NCI-H774 (cell line): ENCODE measurements around the gene ZFR.
"Not testable (repeated sequence)": the region's sequence is repeated elsewhere in the genome, so short reads cannot be mapped to it uniquely, and the experiment has no call there.

Experiments
- DNase-seq: peaks from one replicate; lab custom pipeline; 2025; lab: John Stamatoyannopoulos, UW

The ZFR gene

DNA sequence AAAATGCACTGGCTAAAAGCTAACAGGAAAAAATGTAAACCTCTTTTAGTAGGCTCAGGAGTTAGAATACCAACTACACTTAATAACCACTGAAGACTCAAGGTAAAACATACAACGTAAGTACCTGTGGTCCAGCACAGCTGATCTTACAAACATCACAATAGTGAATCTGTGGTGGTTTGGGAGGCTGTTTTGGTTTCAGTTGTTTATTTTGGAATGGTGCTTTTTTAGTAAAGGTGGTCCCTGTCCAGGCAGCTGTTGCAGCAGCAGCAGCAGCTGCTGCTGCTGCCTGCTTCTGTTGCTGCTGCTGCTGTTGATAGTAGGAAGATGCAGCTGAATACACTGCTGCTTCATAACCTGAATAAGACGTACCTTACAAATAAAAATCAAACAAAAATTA lies 37.9 kb downstream of the ZFR start:
- DNase-seq, result peak; percentile 12

DNA sequence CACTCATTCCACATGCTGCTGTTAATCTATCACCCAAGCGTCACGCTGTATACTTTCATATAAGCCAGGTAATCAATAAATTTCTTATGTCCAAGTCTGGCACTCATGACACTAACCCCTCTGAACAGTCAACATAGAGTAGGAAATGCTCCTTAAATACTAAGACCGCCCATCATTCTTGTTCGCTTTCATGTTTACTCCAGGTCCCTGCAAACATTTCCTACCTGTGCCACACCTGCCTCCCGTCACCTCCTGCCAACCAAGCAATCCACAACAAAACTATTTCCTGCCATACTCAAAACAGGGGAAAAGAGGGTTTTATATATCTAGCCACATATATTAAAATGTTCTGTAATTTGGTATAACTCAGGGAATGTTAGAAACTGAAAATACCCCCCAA lies 39.0 kb downstream of the ZFR start:
- peak; percentile 59 for DNase-seq

- DNase-seq, result no peak
These were observed 40.8 kb downstream of the ZFR start for GRCh38 chr5:32403760-32404159.

GRCh38 chr5:32400401-32400800 lies 44.1 kb downstream of the ZFR start:
- no peak for DNase-seq

GRCh38 chr5:32398754-32399153 lies 45.8 kb downstream of the ZFR start:
- not testable (repeated sequence) for DNase-seq

GRCh38 chr5:32394981-32395380 lies 49.6 kb downstream of the ZFR start:
- DNase-seq, result no peak

DNA sequence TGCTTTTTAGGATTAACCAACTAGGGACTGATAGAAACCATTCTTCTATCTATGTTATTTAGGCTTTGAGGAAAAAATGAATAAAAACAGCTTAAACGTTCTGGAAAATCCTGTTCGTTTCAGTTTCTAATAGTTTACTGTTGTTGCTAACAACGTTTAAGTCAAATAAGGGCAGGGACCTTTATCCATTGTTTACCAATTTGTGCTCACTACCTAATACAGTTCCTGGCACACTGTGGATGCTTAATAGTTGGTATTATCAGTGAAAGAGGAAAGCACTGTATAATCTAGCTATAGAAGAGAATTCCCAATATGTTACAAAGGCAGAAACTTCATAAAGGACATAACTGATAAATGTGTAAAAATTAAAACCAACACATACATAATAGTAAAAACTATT lies 52.5 kb downstream of the ZFR start:
- no peak for DNase-seq

DNA sequence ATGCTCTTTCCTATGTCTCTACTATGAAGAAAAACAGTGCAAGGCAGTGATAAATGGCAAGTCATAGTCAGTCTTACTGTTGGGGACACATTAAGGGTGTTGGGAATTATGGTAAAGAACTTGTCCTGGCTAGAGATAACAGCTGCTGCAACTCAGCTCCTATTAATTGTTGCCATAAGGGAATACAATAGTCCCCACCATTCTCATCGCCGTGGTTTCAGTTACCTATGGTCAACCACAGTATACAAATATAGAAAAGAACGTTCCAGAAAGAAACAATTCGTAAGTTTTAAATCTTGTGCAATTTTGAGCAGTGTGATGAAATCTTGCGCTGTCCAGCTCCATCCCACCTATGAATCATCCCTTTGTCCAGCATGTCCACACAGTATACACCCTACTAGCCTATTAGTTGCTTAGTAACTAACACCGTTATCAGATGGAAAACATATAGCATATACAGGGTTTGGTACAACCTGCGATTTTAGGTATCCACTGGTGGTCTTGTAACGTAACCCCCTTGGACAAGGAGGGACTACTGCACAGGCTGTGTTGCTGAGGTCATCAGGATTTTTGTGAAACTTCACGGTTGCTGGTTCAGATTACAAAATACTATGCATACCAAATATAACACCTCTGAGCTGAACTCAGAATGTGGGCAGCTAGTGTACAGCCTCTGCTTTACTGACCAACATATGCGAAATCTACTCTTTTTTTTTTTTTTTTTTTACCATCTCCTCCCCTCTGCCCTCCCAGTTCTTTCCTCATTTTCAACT lies 53.5 kb downstream of the ZFR start:
- no peak for DNase-seq

DNA sequence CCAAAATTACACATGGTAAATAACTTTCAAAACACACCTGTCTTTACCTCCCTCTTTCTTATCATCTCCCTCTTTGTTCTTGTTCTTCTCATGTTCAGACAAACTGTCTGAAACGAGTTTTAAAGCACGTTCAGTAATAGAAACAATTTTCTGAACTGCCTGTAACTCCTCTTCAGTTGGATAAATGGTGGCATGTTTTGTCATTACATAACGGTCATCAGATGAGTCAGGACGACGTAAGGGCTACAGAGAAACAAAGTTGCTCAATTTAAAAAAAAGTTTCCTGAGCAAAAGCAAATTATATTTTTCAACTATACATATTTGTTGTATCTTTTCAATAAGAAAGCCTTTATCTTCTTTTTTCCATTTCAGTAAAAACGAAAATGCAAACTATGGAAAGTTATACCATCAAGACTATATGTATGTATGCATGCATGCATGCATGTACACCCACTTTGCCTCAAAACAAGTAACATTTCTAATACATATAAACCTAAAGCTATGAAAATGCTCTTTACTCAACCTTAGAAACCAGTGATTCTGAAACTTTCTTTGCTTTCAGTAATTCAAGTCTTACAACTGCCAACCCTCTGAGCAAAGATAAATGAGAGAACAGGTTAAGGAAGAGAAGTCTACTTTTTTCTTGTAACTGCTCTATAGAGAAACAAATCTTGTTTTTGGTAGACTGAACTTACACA lies 56.0 kb downstream of the ZFR start:
- no peak for DNase-seq

DNA sequence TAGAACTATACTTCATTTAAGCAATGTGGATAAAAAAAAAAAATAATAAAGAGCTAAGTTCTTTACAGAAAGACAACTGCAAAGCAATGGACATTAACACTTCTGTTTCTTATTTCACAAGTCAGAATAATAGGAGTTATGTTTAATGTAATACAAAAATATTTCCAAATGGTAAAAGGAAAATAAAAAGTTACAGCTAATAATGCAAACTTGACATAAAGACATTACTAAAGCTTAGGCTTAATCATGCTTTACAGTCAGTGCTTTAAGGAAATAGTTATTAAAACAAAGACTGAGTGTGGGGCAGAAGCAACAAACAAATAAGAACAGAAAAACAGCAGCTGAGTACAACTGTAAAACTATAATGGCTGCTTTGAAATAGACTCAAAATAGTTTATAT lies 56.7 kb downstream of the ZFR start:
- no peak for DNase-seq

DNA sequence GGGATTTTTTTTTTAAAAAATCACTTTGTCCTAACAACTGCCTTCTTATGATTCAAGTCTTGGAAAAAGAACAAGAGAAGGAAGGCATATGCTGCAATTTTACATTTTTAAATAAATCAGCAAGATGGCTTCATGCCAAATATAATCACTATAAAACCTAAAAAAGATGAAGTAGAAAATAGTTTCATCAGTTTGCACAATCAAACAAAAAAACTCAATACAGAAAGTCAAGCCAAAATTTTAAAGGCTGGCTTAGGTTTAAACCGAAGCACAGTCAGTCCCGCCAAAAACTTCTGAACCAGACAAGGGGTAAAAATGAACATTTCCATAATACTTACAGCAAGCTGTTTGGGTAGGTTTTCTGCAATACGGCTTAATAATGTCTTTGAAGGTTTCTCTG lies 57.3 kb downstream of the ZFR start:
- no peak for DNase-seq

GRCh38 chr5:32384621-32385020 lies 59.9 kb downstream of the ZFR start:
- no peak for DNase-seq

DNA sequence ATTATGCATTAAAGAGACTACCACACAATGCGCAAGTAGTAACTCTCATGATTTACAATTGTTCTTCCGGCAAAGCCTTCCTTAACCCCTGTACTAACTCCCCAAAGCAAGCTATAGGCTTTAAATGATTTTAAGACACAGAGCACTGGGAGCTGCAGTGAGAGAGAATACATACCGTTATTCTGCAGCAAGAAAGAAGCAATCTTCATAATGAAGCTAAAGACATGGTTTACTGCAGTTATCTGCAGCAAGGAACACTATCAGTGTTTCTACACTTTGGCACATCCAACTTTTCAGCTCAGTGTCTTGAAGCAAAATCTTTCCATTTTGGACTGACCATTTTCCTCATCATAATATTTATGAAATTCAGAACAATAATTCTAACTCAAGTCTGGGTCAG lies 61.0 kb downstream of the ZFR start:
- no peak for DNase-seq

- DNase-seq, result no peak
These were observed 61.5 kb downstream of the ZFR start for GRCh38 chr5:32383065-32383464.

- no peak for DNase-seq
These were observed 65.1 kb downstream of the ZFR start for GRCh38 chr5:32379421-32379820.

GRCh38 chr5:32378966-32379365 lies 65.6 kb downstream of the ZFR start:
- no peak for DNase-seq

DNA sequence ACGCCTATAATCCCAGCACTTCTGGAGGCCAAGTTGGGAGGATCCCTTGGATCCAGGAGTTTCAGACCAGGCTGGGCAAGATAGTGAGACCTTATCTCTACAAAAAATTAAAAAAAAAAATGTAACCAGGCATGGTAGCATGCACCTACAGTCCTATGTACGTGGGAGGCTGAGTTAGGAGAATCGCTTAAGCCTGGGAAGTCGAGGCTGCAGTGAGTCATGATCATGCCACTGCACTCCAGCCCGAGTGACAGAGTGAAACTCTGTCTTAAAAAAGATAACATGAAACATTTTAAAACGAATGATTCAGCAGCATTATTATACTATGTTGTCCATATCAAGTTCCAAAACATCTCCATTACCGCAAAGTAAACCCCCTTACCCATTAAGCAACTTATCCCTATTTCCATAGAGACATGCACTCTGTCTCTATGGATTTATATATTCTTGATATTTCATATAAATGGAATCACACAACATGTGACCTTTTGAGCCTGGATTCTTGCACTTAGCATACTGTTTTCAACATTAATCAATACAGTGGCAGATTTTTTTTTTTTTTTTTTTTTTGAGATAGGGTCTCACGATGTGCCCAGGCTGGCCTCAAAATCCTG lies 74.9 kb downstream of the ZFR start:
- DNase-seq, result no peak

DNA sequence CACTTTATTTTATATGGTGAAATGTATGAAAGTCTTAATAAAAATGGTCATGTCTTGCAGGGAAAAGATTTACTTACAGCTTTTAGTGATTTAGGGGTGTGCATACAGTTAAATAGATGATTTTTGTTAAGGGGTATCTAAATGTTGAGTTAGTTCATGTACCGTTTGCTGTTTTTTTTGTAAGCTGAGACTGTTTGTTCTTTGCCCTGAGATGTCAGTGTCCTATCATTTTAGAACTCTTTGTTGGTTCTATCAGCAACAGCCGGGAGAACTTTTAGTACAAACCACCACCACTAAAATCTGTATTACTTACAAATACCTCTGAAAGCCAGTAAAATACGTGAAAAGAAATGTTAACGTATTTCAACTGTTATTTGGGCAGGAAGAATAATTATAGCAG lies 75.5 kb downstream of the ZFR start:
- DNase-seq, result no peak

GRCh38 chr5:32367271-32367670 lies 77.3 kb downstream of the ZFR start:
- not testable (repeated sequence) for DNase-seq

GRCh38 chr5:32365623-32366022 lies 78.9 kb downstream of the ZFR start:
- no peak for DNase-seq

- no peak for DNase-seq
These were observed 81.5 kb downstream of the ZFR start for GRCh38 chr5:32363030-32363429.

- no peak for DNase-seq
These were observed 82.0 kb downstream of the ZFR start for GRCh38 chr5:32362527-32362926.

GRCh38 chr5:32360906-32361305 lies 83.6 kb downstream of the ZFR start:
- no peak for DNase-seq
